A204.1 (cell line): ENCODE data around the gene CDH2.

Source experiments
- FAIRE-seq: peaks from 2 replicates; lab custom pipeline; 2012; peaks lifted over from hg19 to GRCh38; lab: Jason Lieb, UNC

The CDH2 gene

DNA sequence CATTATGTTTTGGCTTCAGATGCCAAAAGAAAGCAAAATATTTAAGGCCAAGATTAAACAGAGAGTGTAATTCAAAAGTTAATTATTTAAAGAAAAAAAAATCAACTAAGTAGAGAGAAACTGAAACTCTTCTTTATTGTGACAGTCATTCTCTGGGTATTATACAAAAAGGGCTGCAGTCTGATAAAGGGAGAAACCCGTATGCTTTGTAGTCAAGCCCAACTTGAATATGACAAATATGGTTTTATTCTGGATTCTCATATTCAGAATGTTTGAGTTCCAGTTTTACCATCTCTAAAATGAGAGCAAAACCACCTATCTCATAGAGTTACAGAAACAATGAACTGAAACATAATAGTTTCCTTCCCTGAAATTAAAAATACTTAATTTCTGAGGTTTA is 8.2 kb downstream of the CDH2 start:
- FAIRE-seq: no peak

GRCh38 chr18:28167835-28168349 is 9.0 kb downstream of the CDH2 start:
- no peak for FAIRE-seq

DNA sequence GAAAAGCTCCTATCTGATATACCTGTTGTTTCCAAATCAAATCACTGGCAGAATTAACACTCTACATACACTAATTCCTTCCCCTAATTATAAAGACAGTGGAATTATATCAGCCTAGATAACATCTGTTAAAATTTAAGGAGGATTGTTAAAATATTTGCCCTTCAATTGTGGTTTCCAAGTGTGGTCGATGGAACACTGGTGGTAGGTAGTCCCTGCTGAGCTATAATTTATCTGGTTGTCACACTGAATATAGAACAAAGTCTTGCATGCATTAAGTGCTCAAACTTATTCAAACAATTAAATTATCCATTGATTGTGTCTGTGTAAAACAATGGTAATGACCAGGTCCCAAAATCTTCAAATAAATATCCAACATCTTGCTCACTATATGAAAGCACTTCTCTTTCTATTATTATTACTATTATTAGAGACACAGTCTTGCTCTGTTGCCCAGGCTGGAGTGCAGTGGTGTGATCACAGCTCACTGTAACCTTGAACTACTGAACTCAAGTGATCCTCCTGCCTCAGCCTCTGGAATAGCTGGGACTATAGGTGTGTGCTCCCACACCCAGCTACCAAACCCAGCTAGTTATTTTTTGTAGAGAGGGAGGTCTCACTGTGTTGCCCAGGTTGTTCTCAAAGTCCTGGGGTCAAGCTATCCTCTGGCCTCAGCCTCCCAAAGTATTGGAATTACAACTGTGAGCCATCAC is 12.0 kb downstream of the CDH2 start:
- FAIRE-seq: no peak

GRCh38 chr18:28163201-28163775 is 13.6 kb downstream of the CDH2 start:
- no peak for FAIRE-seq

- no peak for FAIRE-seq
Observed at GRCh38 chr18:28161608-28162599, 15.0 kb downstream of the CDH2 start.

- FAIRE-seq: no peak
Observed at GRCh38 chr18:28159055-28159454, 17.9 kb downstream of the CDH2 start.

DNA sequence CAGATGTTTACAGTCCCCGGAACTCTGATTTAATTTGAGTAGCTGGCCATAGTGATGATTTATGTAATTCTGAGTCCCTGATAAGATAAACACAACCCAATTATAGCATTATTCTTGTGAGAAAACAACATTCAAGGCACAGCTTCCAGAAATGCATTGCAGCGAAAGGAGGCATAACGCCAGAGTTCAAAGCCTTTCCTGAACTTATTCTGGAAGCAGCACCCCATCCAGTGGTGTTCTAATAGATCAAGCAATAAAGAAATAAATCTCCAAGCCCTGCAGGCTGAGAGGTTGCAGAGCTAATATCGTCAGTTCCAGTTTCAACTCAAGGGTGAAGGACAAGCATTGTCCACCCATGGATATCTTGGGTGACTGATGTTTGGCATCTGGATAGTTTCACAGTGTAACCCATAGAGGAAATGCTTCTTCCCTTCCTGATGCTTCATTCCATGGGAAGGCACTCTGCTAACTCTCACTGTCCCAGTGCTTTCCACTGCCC is 18.8 kb downstream of the CDH2 start:
- FAIRE-seq: no peak

GRCh38 chr18:28153485-28154065 is 23.4 kb downstream of the CDH2 start:
- FAIRE-seq: no peak

DNA sequence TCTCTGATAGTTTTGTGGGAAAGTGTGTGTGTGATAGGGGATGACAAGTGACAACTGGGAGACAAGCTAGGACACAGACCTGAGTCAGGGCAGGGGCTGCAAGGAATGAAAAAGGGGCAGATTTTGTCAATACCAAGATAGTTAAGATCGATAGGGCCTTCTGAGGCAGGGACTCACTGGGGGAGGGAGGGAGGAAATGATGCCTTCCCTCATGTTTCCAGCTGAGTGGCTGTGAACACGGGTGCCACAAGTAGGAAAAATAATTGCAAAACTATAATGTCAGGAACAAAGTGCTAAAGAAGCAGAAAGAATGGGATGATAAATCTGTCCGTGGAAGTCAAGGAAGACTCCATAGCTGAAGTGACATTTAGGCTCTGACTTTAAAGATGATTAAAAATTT is 24.2 kb downstream of the CDH2 start:
- no peak for FAIRE-seq

DNA sequence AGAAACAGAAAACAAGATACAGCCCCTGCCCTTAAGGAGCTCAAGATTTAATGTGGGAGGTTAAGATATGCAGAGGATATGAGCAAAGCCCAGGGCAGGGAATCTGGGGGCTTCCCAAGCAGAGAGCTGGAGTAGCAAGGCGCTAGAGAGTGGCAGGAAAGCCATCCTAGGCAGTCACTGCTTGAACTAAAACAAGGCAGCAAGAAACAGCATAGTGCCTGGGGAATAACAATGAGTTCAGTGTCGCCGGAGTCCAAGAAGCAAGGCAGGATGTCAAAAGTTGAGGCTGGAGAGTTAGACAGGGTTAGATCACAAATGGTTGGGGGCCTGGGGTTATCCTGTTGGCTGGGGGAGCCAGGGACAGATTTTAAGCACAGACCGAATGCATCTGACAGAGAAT is 24.6 kb downstream of the CDH2 start:
- no peak for FAIRE-seq

GRCh38 chr18:28151434-28151833 is 25.5 kb downstream of the CDH2 start:
- no peak for FAIRE-seq

DNA sequence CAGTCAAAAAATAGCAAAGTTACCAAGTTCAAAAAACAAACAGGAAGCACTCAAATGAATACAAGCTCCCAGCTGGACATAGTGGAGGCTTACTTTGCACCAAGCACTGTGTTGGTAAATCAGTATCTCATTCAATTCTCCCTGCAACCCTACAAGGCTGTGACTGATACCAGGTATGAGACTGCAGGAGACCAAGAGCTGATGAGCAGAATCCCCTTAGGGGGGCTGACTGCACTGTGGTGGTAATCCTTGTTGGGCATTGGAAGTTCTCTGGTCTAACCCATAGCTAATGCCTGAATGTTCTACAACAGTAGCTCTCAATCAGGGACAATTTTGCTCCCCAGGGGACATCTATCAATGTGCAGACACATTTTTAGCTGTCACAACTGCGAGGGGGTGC is 26.0 kb downstream of the CDH2 start:
- FAIRE-seq: no peak

- no peak for FAIRE-seq
Observed at GRCh38 chr18:28149810-28150420, 27.0 kb downstream of the CDH2 start.

- FAIRE-seq: no peak
Observed at GRCh38 chr18:28147674-28148171, 29.2 kb downstream of the CDH2 start.

DNA sequence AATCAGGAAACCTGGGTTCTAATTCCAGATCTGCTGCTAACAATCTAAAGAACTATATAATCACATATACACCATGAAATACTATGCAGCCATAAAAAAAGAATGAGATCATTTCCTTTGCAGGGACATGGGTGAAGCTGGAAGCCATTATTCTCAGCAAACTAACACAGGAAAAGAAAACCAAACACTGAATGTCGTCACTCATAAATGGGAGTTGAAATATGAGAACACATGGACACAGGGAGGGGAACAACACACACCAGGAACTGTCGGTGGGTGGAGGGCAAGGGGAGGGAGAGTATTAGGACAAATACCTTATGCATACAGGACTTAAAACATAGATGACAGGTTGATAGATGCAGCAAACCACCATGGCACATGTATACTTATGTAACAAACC is 33.2 kb downstream of the CDH2 start:
- no peak for FAIRE-seq

DNA sequence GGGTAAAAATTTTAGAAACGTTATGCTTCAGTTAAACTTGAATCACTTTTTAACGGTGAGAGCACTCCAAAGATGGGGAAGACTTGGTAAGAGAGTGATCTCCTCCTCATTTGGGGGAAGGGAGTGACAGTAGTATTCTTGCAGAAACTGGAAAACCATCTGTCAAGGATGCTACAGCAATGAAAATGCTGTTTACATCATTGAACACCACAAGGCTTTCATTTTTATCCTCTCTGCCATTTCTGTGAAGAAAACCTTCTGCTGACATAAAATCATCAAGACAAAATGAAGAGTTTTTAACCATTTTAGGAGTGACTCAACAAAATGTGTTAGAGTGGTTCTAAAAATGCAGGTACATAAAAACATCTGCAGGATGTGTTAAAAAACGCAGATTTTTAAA is 38.1 kb downstream of the CDH2 start:
- no peak for FAIRE-seq

DNA sequence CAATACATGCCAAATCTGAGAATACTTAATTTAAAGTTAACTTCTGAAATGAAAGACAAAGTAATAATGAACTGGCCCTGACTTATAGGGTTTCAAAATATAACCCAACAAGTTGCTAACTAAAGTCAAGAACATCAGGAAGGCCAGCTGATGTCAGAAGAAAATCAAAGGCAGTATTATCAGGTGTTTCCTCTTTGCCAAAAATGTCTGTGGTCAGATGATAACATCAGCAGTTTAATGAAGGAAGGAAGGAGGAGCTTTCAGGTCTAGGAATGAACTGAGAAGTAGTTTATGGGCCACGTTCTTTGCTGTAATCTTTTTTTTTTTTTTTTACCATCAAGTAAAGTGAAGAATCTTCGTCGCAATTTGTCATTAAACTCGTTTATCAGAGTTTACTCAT is 40.9 kb downstream of the CDH2 start:
- FAIRE-seq: no peak

GRCh38 chr18:28134774-28135173 is 42.2 kb downstream of the CDH2 start:
- FAIRE-seq: no peak

GRCh38 chr18:28132084-28132483 is 44.8 kb downstream of the CDH2 start:
- FAIRE-seq: no peak

DNA sequence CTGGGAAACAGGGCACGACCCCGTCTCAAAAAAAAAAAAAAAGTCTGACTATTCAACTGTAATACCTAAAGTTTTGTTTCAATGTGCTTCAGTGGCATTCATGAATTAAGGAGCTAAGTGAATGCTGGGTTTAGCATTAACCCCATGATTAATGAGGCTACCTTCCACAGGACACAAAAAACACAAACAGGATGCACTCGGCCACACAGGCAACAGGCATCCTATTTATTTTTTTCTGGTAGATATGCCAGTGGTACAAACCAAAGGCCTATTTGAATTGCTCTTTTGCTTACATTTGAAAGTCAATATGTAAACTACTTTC is 48.3 kb downstream of the CDH2 start:
- FAIRE-seq: no peak

- no peak for FAIRE-seq
Observed at GRCh38 chr18:28127763-28128658, 48.9 kb downstream of the CDH2 start.
